Colonic mucosa (tissue), 4 donors: ENCODE measurements around the gene FNBP1. TPM values are rescaled to one million over a fixed set of nuclear protein-coding genes. Genes with fewer than 3 reads are reported as not detected.

Experiments used
- DNase-seq: peaks from one replicate; pipeline ENCODE4 v3.0.0-alpha.2; 2020
- H3K27ac ChIP-seq: fragments of 200-600 bp; one replicate; pipeline ENCODE4 v1.8.0; 2021
- H3K27me3 ChIP-seq: fragments of 200-600 bp; one replicate; pipeline ENCODE4 v1.8.0; 2021
- H3K36me3 ChIP-seq: fragments of 200-600 bp; one replicate; pipeline ENCODE4 v1.8.0; 2021
- H3K4me1 ChIP-seq: fragments of 200-600 bp; one replicate; pipeline ENCODE4 v1.8.0; 2021; ENCODE audit warnings: mild to moderate bottlenecking
- H3K4me3 ChIP-seq: fragments of 200-600 bp; one replicate; pipeline ENCODE4 v1.8.0; 2021
- H3K9ac ChIP-seq, 2 donors: one replicate each; pipeline ENCODE4 v1.7.0; 2013; ENCODE audit warnings: control low read depth in 2 of 2, low read depth in 2 of 2, low read length in 2 of 2
- H3K9me3 ChIP-seq: fragments of 200-600 bp; one replicate; pipeline ENCODE4 v1.8.0; 2021
- CTCF ChIP-seq: fragments of 200-600 bp; IDR thresholded peaks from one replicate; pipeline ENCODE4 v1.8.0; 2022; ENCODE audit warnings: antibody characterized with exemption, mild to moderate bottlenecking
- intact Hi-C: fragments of 100-400 bp; cut with DNase I; formaldehyde crosslinking; loops from one replicate; pipeline ENCODE4 v1.14.1; 2022
- total RNA-seq, 2 donors: library from RNA; stranded (reverse); fragmentation: NEBNext Ultra II Directional in 1 of 2; extraction: Animal tissue kit (Norgen Biotek cat#: 25700) in 1 of 2; gene quantifications; one replicate each; pipeline ENCODE4 v1.2.1, GENCODE V29; 2021
- donor health status: healthy.
- donor health status: DM: no; HTN: no; CAD: no.
- donor health status: DM: no; HTN: no; CAD: no.

The FNBP1 gene
- total RNA-seq, 2 donors from 2014 or later, result 24.7 to 55.5 TPM

DNA sequence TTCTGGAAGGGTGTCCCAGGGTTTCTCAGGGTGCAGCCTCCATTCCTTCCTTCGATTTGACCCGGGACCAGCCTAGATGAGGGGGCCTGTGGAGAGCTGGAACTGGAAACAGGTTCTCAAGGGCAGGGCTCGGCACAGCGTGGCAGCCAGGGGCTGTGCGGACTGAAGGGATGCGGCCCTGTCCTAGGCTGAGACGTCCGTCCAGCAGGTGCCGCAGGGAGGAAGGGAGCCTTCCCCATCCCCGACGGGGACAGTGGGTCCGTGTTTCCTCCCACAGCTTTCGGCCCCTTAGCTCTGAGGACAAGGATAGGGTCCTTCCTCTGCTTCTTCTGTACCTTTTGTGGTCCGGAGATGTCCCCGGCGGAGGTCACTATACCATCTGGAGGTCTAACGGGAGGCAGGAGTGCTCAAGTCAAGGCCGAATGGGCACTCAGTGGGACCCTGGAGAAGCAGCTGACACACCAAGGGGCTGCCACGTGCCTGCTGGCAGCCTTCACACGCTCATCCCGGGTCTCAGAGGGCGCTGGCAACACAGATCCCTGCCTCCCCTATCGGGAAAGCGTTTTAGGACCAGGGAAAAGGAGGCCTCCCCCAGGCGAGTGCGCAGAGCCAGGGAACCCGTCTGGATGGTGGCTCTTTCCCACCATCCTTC is 157.8 kb downstream of the FNBP1 start:
- H3K9ac ChIP-seq, result peak overlapping the region; percentile 57 to 93
- H3K27ac ChIP-seq, result peak overlapping the region; percentile 81
- no peaks in the 10 kb centered on the region for H3K36me3 ChIP-seq
- H3K4me1 ChIP-seq, result peaks cover 7% of the 10 kb centered on the region
- peak overlapping the region; percentile 34 for H3K4me3 ChIP-seq
- no peaks in the 10 kb centered on the region for H3K9me3 ChIP-seq
- intact Hi-C loops, result loop anchor here (5.0 to 10.0 kb wide), 3 partner anchors 157 to 350 kb away; partner anchors contain the start of gene FNBP1
- H3K27me3 ChIP-seq, result no peaks in the 10 kb centered on the region
- no peak for TF ChIP-seq CTCF
- DNase-seq, result peak; percentile 68

DNA sequence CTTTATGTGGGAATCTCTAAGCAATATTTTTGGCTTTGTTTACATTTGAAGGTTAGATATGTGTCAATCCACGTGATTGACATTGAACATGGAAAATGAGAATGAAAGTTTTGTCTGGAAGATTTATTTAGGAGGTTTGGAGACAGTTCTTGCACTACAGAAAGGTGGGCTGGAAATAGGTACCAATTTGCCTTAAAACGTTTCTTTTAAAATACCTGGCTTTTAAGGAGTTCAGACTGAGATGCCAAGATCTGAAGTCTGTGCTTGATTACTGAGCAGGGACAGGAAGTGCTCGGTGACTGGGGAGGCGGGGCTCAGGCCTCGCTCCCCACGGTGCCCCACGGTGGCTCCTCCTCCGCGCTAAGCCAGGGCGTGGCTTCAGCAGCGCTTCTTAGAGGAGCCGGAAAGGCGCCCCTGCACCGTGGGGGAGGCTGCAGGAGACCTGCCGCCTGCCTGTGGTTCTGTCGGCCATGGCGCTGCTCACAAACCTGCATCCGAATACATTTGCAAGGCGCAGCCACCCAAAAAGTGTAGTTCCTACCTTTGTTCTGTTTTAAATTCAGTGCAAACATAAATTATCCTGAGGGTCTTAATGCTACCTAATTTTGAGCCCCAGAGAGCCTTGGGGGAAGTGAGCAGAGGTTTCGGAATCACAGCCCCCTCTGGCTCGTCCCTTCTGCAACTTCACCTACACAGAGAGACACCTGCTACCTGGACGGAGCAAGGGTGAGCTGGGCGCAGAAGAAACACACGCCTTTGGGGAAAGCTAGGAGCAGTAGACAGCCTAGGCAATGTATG is 158.6 kb downstream of the FNBP1 start:
- no peak for TF ChIP-seq CTCF
- intact Hi-C loops, result loop anchor here (5.0 to 10.0 kb wide), 3 partner anchors 158 to 350 kb away; partner anchors contain the start of gene FNBP1
- peak overlapping the region; percentile 34 for H3K4me3 ChIP-seq

GRCh38 chr9:129881547-129882324 is 161.3 kb downstream of the FNBP1 start:
- no peak overlapping the region for H3K27ac ChIP-seq

More for the DNA sequence above, 158.6 kb downstream of the FNBP1 start:
- H3K27ac ChIP-seq, result peak overlapping the region; percentile 81
- H3K4me1 ChIP-seq, result peaks cover 7% of the 10 kb centered on the region
- peak; percentile 96 for DNase-seq
- H3K36me3 ChIP-seq, result no peaks in the 10 kb centered on the region
- H3K9me3 ChIP-seq, result no peaks in the 10 kb centered on the region
- H3K9ac ChIP-seq, result peak overlapping the region; percentile 57 to 93
- no peaks in the 10 kb centered on the region for H3K27me3 ChIP-seq

DNA sequence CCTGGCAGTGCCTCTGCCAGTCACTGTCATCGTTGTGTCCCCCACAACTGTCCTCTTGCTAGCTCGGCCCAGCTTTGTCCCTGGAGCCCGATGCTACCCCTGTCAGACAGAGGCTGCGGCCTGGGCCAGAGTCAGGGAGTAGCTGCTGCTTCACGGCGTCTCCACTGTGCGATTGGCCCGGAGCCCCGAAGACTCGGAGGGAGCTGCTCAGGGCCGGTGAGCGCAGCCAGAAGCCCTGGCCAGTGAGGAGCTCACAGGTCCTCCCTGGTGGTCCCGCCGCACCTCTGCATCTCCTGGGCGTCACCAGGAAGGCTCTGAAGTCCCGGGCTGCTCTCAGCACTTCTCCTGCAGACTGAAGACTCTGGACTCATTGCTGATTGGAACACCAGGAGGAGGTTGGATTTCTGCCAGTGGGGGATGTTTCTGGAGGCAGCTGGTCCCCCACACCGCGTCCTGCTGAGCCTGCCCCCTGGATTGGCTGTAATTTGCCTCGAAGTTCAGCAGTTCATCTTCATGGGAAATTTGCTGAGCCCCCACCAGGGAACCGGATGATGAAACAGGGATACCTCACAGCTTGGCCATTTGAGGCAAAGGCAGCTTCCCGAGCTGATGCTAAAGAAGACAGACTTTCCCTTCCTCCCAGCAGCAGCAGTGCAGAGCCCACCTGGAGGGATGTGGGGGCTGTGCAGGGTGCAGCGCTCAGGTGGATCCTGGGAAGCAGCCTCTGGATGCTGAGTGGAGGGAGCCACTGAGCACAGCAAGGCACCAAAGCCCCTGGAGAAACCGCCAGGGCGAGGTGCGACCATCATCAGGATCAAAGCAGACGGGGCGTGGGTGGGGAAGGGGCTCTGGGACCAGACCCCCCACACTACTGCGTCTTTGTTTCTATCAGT is 162.1 kb downstream of the FNBP1 start:
- no peak for DNase-seq
- no peaks in the 10 kb centered on the region for H3K9me3 ChIP-seq
- no peaks in the 10 kb centered on the region for H3K27me3 ChIP-seq
- H3K27ac ChIP-seq, result no peak overlapping the region
- H3K4me1 ChIP-seq, result peaks cover 7% of the 10 kb centered on the region
- no peak overlapping the region for H3K4me3 ChIP-seq
- H3K9ac ChIP-seq, result peak overlapping the region in 1 of 2 donors; percentile 30
- intact Hi-C loops, result loop anchor here (10.0 kb wide), 1 partner anchor 354 kb away; no protein-coding TSS in a partner anchor
- H3K36me3 ChIP-seq, result no peaks in the 10 kb centered on the region
- no peak for TF ChIP-seq CTCF

More at GRCh38 chr9:129881547-129882324, 161.3 kb downstream of the FNBP1 start:
- H3K4me3 ChIP-seq, result no peak overlapping the region
- H3K36me3 ChIP-seq, result no peaks in the 10 kb centered on the region
- H3K27me3 ChIP-seq, result no peaks in the 10 kb centered on the region
- H3K9ac ChIP-seq, result no peak overlapping the region
- H3K4me1 ChIP-seq, result peaks cover 7% of the 10 kb centered on the region
- H3K9me3 ChIP-seq, result no peaks in the 10 kb centered on the region
- intact Hi-C loops, result loop anchor here (10.0 kb wide), 1 partner anchor 353 kb away; no protein-coding TSS in a partner anchor
- no peak for TF ChIP-seq CTCF
- no peak for DNase-seq
